ENCODE measurements around the gene LIMK1. TPM values are rescaled to one million over a fixed set of nuclear protein-coding genes. Genes with fewer than 3 reads are reported as not detected.

Gene LIMK1
- 38.6 and 39.6 TPM in 2 replicates for total RNA-seq

DNA sequence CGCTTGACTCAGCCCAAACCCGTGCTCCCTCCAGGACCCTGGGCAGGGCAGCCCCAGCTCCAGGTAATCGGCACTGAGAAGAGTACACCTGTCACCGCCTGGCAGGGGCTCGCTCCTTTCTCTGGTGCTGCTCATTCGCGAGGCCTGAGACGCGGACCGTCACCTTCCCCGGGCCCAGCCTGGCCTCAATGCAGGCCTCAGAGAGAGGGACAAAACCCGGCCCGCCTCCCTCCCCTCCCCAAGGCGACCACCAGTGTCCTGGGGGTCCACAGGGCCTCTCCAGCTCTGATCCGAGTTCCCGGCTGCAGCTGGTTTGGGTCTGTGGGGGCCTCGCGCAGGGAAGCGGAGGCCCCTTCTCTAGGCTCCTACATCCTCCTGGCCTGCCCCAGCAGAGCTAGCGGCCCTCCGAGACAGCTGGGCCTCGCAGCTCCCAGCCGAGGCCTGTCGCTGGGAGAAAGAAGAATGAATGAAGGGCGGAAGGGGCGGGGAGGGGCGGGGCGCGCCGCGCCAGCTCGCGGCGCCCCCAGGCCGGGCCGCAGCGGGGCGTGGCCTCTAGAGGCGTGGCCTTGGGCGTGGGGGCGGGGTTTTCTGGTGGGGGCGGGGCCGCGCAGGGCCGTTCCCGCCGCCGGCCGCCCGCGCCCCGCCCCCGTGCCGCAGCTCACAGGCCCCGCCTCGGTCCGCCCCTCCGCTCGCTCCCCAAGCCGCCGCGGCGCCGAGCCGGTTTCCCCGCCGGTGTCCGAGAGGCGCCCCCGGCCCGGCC, at the start of gene LIMK1:
TSS of gene LIMK1 (plus strand) at position 688 of the 760 bp plus-strand sequence. CDS start 187 bp downstream, outside the sequence.

Other genes starting within 250 kb of the LIMK1 start
- 0.66 and 4.7 TPM in 2 replicates for gene METTL27, start 241.3 kb upstream of the LIMK1 start, total RNA-seq
- not detected in 2 replicates for gene TMEM270, start 222.6 kb upstream of the LIMK1 start, total RNA-seq
- gene ELN, start 55.6 kb upstream of the LIMK1 start, total RNA-seq, result 0.07 and 0.13 TPM in 2 replicates
- gene EIF4H, start 90.6 kb downstream of the LIMK1 start, total RNA-seq, result 353 and 395 TPM in 2 replicates
- 0.43 and 0.53 TPM in 2 replicates for gene LAT2, start 126.2 kb downstream of the LIMK1 start, total RNA-seq
- gene RFC2, start 170.6 kb downstream of the LIMK1 start, total RNA-seq, result 25.3 and 38.1 TPM in 2 replicates
- gene CLIP2, start 205.6 kb downstream of the LIMK1 start, total RNA-seq, result 25.5 and 27.7 TPM in 2 replicates

All from thoracic aorta endothelial cell (primary cell).